Kidney (tissue), 14 donors: ENCODE results near the gene FAM193A. TPM values are rescaled to one million over a fixed set of nuclear protein-coding genes. Genes with fewer than 3 reads are reported as not detected.

Experiments
- DNase-seq, 5 donors: peaks; one replicate each; pipeline ENCODE4 v3.0.0-alpha.2; 2013 to 2020
- FAIRE-seq: peaks from 2 replicates; lab custom pipeline; 2012; peaks lifted over from hg19 to GRCh38; lab: Jason Lieb, UNC
- H3K27ac ChIP-seq, 2 donors: one replicate each; pipeline ENCODE4 v1.7.0; 2013; ENCODE audit warnings: low read depth in 2 of 2, low read length in 2 of 2, inconsistent platforms in 1 of 2
- H3K27me3 ChIP-seq: one replicate; pipeline ENCODE4 v1.7.1; 2013; ENCODE audit warnings: low read length, inconsistent platforms; ENCODE audit not compliant: control insufficient read depth, insufficient read depth
- H3K36me3 ChIP-seq, 3 donors: one replicate each; pipeline versions ENCODE4 v1.7.0 to v1.7.1; 2013; ENCODE audit warnings: low read length in 3 of 3, control low read depth in 1 of 3, inconsistent platforms in 1 of 3; ENCODE audit not compliant: insufficient read depth in 3 of 3, control insufficient read depth in 2 of 3
- H3K4me1 ChIP-seq, 3 donors: one replicate each; pipeline versions ENCODE4 v1.7.0 to v1.7.1; 2013; ENCODE audit warnings: low read length in 3 of 3, inconsistent platforms in 1 of 3, low read depth in 1 of 3; ENCODE audit not compliant: control insufficient read depth in 2 of 3, insufficient read depth in 2 of 3
- H3K4me3 ChIP-seq, 3 donors: one replicate each; pipeline versions ENCODE4 v1.7.0 to v1.8.1; 2013; ENCODE audit warnings: low read length in 3 of 3, control low read depth in 1 of 3, inconsistent platforms in 1 of 3
- H3K9ac ChIP-seq, 3 donors: one replicate each; pipeline versions ENCODE4 v1.7.0 to v1.7.1; 2013; ENCODE audit warnings: low read length in 3 of 3, control low read depth in 1 of 3, inconsistent platforms in 1 of 3
- H3K9me3 ChIP-seq, 3 donors: one replicate each; pipeline versions ENCODE4 v1.7.0 to v1.7.1; 2013; ENCODE audit warnings: low read length in 3 of 3, control low read depth in 1 of 3, inconsistent platforms in 1 of 3; ENCODE audit not compliant: control insufficient read depth in 2 of 3, insufficient read depth in 1 of 3
- intact Hi-C: fragments of 100-400 bp; cut with DNase I; formaldehyde crosslinking; loops from one replicate; pipeline ENCODE4 v1.11.1; 2022
- polyA plus RNA-seq: library from polyadenylated mRNA; stranded (reverse); fragments of 350-450 nt; fragmentation: Illumina TruSeq; extraction: RNeasy Lipid Tissue Mini Kit (QIAGEN cat#74804); gene quantifications from one replicate; pipeline ENCODE4 v1.2.3, GENCODE V29; 2014; ENCODE audit warnings: low read depth, low replicate concordance; ENCODE audit not compliant: insufficient read depth
- total RNA-seq: library from RNA; stranded (reverse); fragmentation: NEBNext Ultra II Directional; extraction: Animal tissue kit (Norgen Biotek cat#: 25700); gene quantifications from one replicate; pipeline ENCODE4 v1.2.1, GENCODE V29; 2021
- TF ChIP-seq, protein P1 (sequence below): IDR thresholded peaks from 3 replicates; pipeline ENCODE4 v1.5.1; 2012; ENCODE audit warnings: mild to moderate bottlenecking, moderate library complexity, borderline replicate concordance; ENCODE audit not compliant: insufficient read depth; ENCODE audit errors: extremely low read depth
- donor health status: control.
- donor health status: control.
- donor health status: control.
- donor health status: control.
- donor health status: control.
- donor health status: DM: yes; HTN: yes; CAD: no.
- donor health status: Normal renal cell carcinoma (clear cell type).

The FAM193A gene
- total and polyA plus RNA-seq, 2 donors from 2014 or later, result 6.3 to 29.3 TPM

DNA sequence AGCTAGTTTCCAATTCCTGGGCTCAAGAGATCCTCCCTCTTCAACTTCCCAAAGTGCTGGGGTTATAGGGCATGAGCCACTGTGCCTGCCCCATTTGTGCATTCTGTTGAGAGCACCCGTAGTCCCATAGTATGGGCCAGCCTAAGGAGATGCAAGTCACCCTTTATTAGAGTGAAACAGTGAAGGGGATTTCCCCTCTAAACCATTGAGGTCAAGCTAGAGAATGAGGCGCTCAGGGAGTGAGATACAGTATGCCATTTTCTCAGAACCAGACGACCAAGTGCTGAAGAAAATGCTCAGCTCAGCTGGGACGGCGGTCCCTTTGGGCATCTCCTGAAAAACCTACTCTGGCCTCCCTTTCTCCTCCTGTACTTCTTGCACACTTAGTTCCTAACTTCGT, 48.8 kb upstream of the FAM193A start:
- Histone ChIP-seq H3K4me1 (peaks cover 0 to 40% (median 15%) of the 10 kb centered on the region in 3 donors), H3K27ac (no peak overlapping the region), H3K27me3 (no peaks in the 10 kb centered on the region), H3K36me3 (peaks cover 2 to 10% (median 3%) of the 10 kb centered on the region in 3 donors), H3K9me3 (no peaks in the 10 kb centered on the region), H3K4me3 (no peak overlapping the region), H3K9ac (no peak overlapping the region)
- no peak for FAIRE-seq
- TF ChIP-seq, protein P1, sequence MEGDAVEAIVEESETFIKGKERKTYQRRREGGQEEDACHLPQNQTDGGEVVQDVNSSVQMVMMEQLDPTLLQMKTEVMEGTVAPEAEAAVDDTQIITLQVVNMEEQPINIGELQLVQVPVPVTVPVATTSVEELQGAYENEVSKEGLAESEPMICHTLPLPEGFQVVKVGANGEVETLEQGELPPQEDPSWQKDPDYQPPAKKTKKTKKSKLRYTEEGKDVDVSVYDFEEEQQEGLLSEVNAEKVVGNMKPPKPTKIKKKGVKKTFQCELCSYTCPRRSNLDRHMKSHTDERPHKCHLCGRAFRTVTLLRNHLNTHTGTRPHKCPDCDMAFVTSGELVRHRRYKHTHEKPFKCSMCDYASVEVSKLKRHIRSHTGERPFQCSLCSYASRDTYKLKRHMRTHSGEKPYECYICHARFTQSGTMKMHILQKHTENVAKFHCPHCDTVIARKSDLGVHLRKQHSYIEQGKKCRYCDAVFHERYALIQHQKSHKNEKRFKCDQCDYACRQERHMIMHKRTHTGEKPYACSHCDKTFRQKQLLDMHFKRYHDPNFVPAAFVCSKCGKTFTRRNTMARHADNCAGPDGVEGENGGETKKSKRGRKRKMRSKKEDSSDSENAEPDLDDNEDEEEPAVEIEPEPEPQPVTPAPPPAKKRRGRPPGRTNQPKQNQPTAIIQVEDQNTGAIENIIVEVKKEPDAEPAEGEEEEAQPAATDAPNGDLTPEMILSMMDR, result no peak
- intact Hi-C loops, result no loop called here
- peak in 1 of 5 donors; percentile 0 for DNase-seq

DNA sequence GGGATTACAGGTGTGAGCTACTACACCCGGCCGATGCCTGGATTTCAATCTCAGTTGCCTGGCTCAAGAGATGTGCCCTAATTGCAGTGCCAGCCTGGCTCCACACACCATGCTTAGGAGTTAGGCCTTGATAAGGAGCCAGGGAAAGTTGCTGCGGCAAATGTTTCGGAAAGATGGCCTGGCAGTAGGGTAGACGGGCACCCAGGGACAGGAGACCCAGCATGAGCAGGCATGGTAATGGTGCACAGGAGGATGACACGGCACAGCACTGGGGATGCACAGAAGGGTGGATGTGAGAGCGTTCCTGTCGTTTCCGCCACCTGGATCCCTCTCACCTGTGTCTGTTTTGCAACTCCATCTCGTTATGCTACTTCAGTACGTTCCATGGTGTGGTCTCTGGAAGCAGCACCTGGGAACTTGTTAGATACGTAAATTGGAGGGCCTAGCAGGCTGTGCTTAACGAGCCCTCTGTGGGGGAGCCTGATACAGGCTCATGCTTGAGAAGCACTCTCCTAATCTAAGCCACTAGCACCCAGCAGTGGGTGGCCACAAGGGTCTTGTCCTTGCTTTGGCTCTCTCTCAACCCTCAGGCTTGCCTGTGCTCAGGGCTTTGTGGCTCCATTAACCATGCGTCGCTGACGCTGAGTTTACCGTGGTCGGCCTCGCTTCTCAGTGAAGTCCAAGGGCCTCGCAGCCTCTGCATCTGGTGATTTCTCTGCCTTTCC, 47.2 kb upstream of the FAM193A start:
- FAIRE-seq, result no peak
- Histone ChIP-seq H3K27ac (no peak overlapping the region), H3K9me3 (no peaks in the 10 kb centered on the region), H3K9ac (no peak overlapping the region), H3K4me3 (no peak overlapping the region), H3K4me1 (peaks cover 0 to 30% (median 8%) of the 10 kb centered on the region in 3 donors), H3K36me3 (peaks cover 2 to 17% (median 7%) of the 10 kb centered on the region in 3 donors), H3K27me3 (no peaks in the 10 kb centered on the region)
- peak in 1 of 5 donors; percentile 36 for DNase-seq
- TF ChIP-seq, protein P1, result no peak
- intact Hi-C loops, result no loop called here

DNA sequence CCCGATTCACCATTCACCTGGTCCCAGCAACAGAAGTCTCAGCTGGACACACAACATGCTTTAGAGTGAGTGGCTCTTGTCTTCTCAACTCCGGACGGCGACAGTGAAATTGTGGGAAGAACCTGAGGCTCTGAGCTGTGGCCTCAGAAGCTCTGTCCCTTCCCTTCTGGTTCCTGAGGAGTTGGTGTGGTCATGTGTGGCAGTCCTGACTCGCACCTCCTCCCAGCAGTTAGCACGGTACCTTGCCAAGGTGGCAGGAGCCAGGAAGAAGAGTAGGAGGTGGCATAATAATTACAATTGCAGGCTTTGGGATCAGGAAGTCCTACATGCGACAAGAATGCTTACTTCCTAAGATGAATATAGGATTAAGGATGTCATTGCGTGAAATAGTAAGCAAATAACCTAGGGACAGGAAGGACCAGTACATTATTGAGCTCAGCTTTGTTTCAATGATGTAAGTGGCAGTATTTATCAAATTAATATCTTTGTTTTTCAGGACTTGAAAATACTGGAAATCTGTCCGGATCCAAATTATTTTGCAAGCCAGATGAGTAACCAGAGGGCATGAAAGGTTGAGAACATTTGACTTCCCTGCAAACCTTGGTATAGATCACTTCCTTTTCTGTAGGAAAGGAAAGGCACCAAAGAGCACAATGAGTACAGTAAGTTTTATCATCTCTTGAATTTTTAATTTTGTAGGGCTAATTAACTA, 46.5 kb upstream of the FAM193A start:
- intact Hi-C loops, result no loop called here
- Histone ChIP-seq H3K27me3 (no peaks in the 10 kb centered on the region), H3K9me3 (no peaks in the 10 kb centered on the region), H3K4me1 (peaks cover 0 to 24% (median 4%) of the 10 kb centered on the region in 3 donors), H3K4me3 (no peak overlapping the region), H3K36me3 (peaks cover 2 to 17% (median 7%) of the 10 kb centered on the region in 3 donors), H3K9ac (no peak overlapping the region), H3K27ac (no peak overlapping the region)
- TF ChIP-seq, protein P1, result no peak
- FAIRE-seq, result no peak
- peak in 1 of 5 donors; percentile 52 for DNase-seq
